Neural cell (in vitro differentiated cells): ENCODE measurements around the gene HOXC11. TPM values are rescaled to one million over a fixed set of nuclear protein-coding genes. Genes with fewer than 3 reads are reported as not detected.

Experiments
- H2AFZ ChIP-seq: fragments of 200-600, 300-800 bp; sonication (generic), shearing (Covaris generic); 2 replicates; pipeline ENCODE4 v1.6.0; 2014; ENCODE audit warnings: low read depth, mild to moderate bottlenecking, antibody characterized with exemption, low read length, moderate library complexity
- H3F3A ChIP-seq: fragments of 200-600 bp; shearing (Covaris generic); 2 replicates; pipeline ENCODE4 v1.6.1; 2016; ENCODE audit warnings: mild to moderate bottlenecking, moderate library complexity, mixed read lengths, antibody characterized with exemption, low read length; ENCODE audit not compliant: insufficient read depth, poor library complexity, severe bottlenecking
- H3K27ac ChIP-seq: fragments of 200-600, 300-800 bp; sonication (generic), shearing (Covaris generic); 2 replicates; pipeline ENCODE4 v1.5.1; 2014; ENCODE audit warnings: mild to moderate bottlenecking, low read length, moderate library complexity
- H3K27me3 ChIP-seq: fragments of 300-800, 200-600 bp; sonication (generic), shearing (Covaris generic); 2 replicates; pipeline ENCODE4 v1.6.0; 2014; ENCODE audit warnings: mild to moderate bottlenecking, low read depth, low read length, moderate library complexity; ENCODE audit not compliant: insufficient read depth
- H3K36me3 ChIP-seq: fragments of 300-800, 200-600 bp; sonication (generic), shearing (Covaris generic); 2 replicates; pipeline ENCODE4 v1.5.1; 2014; ENCODE audit warnings: mild to moderate bottlenecking, antibody characterized with exemption, low read length, moderate library complexity; ENCODE audit not compliant: insufficient read depth
- H3K4me2 ChIP-seq: fragments of 300-800, 200-600 bp; sonication (generic), shearing (Covaris generic); 2 replicates; pipeline ENCODE4 v1.6.0; 2014; ENCODE audit warnings: mild to moderate bottlenecking, low read length
- H3K4me3 ChIP-seq: fragments of 300-800, 200-600 bp; sonication (generic), shearing (Covaris generic); 2 replicates; pipeline ENCODE4 v1.5.1; 2014; ENCODE audit warnings: mild to moderate bottlenecking, low read length, moderate library complexity
- H3K79me2 ChIP-seq: fragments of 200-600 bp; shearing (Covaris generic); replicated peaks from 2 replicates; pipeline ENCODE4 v1.6.0; 2014; ENCODE audit warnings: mild to moderate bottlenecking, low read length, moderate library complexity; ENCODE audit not compliant: insufficient read depth
- H3K9ac ChIP-seq: fragments of 300-800, 200-600 bp; sonication (generic), shearing (Covaris generic); 2 replicates; pipeline ENCODE4 v1.6.1; 2016; ENCODE audit warnings: mild to moderate bottlenecking, low read length, mixed read lengths
- H3K9me2 ChIP-seq: fragments of 200-600 bp; shearing (Covaris generic); 2 replicates; pipeline ENCODE4 v1.6.1; 2016; ENCODE audit warnings: mild to moderate bottlenecking, low read length, mixed read lengths; ENCODE audit not compliant: insufficient read depth
- H3K9me3 ChIP-seq: fragments of 200-600, 300-800 bp; sonication (generic), shearing (Covaris generic); 2 replicates; pipeline ENCODE4 v1.6.1; 2016; ENCODE audit warnings: mild to moderate bottlenecking, mixed run types, low read length, moderate library complexity, mixed read lengths
- H4K20me1 ChIP-seq: fragments of 200-600 bp; shearing (Covaris generic); 2 replicates; pipeline ENCODE4 v1.6.1; 2016; ENCODE audit warnings: mild to moderate bottlenecking, mixed run types; ENCODE audit not compliant: insufficient read depth
- EP300 ChIP-seq: fragments of 450-650 bp; conservative IDR thresholded peaks from 2 replicates; pipeline ENCODE4 v1.6.1; 2014; ENCODE audit warnings: antibody characterized with exemption, mild to moderate bottlenecking, moderate library complexity; ENCODE audit not compliant: poor library complexity, severe bottlenecking
- EZH2 ChIP-seq: fragments of 200-600, 300-800 bp; shearing (Covaris generic), sonication (generic); IDR thresholded peaks from 2 replicates; pipeline ENCODE4 v1.6.1; 2014; ENCODE audit warnings: antibody characterized with exemption, low read length, borderline replicate concordance, mild to moderate bottlenecking; ENCODE audit not compliant: insufficient read depth, poor library complexity, severe bottlenecking
- MXI1 ChIP-seq: fragments of 450-650 bp; conservative IDR thresholded peaks from 2 replicates; pipeline ENCODE4 v1.6.1; 2014; ENCODE audit warnings: antibody characterized with exemption, mild to moderate bottlenecking; ENCODE audit not compliant: poor library complexity, severe bottlenecking
- RAD21 ChIP-seq: fragments of 450-650 bp; conservative IDR thresholded peaks from 2 replicates; pipeline ENCODE4 v1.6.1; 2014; ENCODE audit warnings: antibody characterized with exemption, mild to moderate bottlenecking, moderate library complexity
- REST ChIP-seq: IDR thresholded peaks from 2 replicates; pipeline ENCODE4 v1.6.1; 2012; ENCODE audit warnings: borderline replicate concordance
- SMC3 ChIP-seq: fragments of 450-650 bp; conservative IDR thresholded peaks from 2 replicates; pipeline ENCODE4 v1.6.1; 2014; ENCODE audit warnings: antibody characterized with exemption, mild to moderate bottlenecking, moderate library complexity; ENCODE audit not compliant: poor library complexity
- TAF1 ChIP-seq: IDR thresholded peaks from 2 replicates; pipeline ENCODE4 v1.6.1; 2012; ENCODE audit warnings: low read depth
- polyA minus RNA-seq: library from RNA; depleted of rRNA, polyadenylated mRNA; stranded (reverse); fragments of >200 nt; gene quantifications from 2 replicates; pipeline ENCODE4 v1.2.3, GENCODE V29; 2014
- polyA plus RNA-seq: library from polyadenylated mRNA; depleted of rRNA; stranded (reverse); fragments of >200 nt; gene quantifications from 2 replicates; pipeline ENCODE4 v1.2.3, GENCODE V29; 2014

Gene HOXC11
- not detected in 2 replicates for polyA plus RNA-seq
- polyA minus RNA-seq = not detected in 2 replicates

DNA sequence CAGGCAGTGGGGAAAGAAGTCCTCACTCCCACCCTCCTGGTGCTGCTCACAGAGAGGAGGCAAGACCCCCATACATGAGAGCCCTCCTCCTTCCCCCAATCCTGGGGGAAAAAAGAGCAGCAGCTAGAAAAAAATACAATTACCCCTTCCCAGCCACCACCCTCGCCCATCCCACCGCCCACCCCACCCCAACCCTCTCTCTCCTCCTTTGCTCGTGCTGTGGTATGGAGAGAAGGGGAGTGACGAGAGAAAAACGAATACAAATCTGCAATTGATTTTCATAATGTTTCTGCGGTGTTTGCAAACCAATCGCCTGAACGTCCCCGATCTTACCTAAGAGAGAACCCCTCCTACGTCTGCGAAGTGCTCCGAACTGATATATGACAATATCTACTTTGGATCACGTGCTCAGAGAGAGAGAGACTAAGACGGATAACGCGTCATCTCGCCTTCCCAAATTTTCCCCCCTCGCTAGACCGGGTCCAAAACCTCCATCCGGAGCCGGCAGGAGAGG, at the start of gene HOXC11:
Gene HOXC11 (plus strand): TSS at position 405 of the 514 bp plus-strand sequence. CDS start 116 bp downstream, outside the sequence.
- Histone ChIP-seq H3K9ac (no peak within 1 kb of the TSS), H3F3A (no peaks in the 10 kb centered on the region), H3K27ac (no peak within 1 kb of the TSS), H2AFZ (no peak within 1 kb of the TSS), H3K9me3 (no peaks in the 10 kb centered on the region), H3K36me3 (no peaks in the 10 kb centered on the region), H3K9me2 (no peaks in the 10 kb centered on the region), H3K4me3 (no peak within 1 kb of the TSS), H4K20me1 (no peaks in the 10 kb centered on the region), H3K4me2 (no peak within 1 kb of the TSS), H3K27me3 (peaks cover 100% of the 10 kb centered on the region), H3K79me2 (no peaks in the 10 kb centered on the region)
- no peak for TF ChIP-seq EZH2
- no peak for TF ChIP-seq SMC3
- TF ChIP-seq MXI1 = no peak
- TF ChIP-seq RAD21 = no peak
- TF ChIP-seq REST = no peak
- no peak for TF ChIP-seq TAF1
- no peak for TF ChIP-seq EP300

GRCh38 chr12:53924521-53925405, 48.2 kb upstream of the HOXC11 start:
- Histone ChIP-seq H3K9ac (no peak overlapping the region), H3K9me3 (no peaks in the 10 kb centered on the region), H3F3A (no peaks in the 10 kb centered on the region), H3K4me2 (no peak overlapping the region), H4K20me1 (no peaks in the 10 kb centered on the region), H3K27ac (no peak overlapping the region), H2AFZ (no peak overlapping the region), H3K9me2 (no peaks in the 10 kb centered on the region), H3K79me2 (no peaks in the 10 kb centered on the region), H3K4me3 (no peak overlapping the region), H3K36me3 (no peaks in the 10 kb centered on the region), H3K27me3 (peaks cover 100% of the 10 kb centered on the region)
- no peak for TF ChIP-seq REST
- no peak for TF ChIP-seq TAF1
- TF ChIP-seq EZH2 = no peak
